ENCODE data around the gene DDI2.

Gene DDI2

DNA sequence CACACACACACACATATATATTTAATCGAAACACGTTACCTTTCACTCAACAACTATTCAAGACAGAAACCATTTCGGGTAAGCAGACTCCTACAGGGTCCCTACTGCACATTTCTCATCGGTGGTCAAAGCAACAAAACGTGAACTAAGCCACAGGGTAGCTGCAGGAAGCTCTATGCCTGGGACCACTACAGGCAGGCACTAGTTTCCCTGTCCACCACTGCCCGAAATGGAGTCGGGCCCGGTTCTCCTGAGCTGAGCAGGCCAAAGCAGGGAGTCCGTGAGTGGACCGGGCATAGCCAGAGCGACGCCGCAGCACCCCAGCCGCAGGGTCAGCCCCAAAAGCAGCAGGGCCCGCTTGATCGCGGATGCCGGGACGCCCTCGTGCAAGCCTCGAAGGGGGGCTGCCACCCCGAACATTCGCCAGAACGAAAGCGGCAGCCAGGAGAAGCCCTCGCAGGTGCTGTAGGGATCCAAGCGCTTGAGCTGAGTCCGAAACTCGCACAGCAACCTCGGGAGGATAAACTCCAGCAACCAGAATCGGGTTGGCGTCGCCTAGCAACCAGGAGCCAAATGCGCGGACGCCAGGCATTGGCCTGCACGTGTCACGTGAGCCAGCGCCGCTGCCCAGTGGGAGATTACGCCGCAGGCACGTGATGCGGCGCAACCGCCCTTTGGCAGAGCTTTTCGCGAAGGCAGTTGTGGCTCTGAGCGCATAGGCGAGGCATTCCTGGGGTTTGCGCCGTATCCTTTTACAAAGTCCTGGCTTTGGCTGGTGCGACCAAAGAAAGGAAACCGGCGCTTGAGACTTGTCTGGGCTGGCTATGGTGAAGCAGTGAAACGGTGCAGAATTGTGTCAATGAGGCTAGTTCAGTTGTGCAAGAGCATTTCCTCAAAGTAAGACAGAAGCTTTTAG lies 13.9 kb upstream of the DDI2 start (continued):
- TF ChIP-seq ZNF140 (tag by site-specific recombination; IDR thresholded peaks at IDR 0.05) (no peak), ZNF239 (tag by site-specific recombination; IDR thresholded peaks at IDR 0.05) (no peak), ZNF473 (tag by site-specific recombination; IDR thresholded peaks at IDR 0.05) (no peak), GLIS1 (tag by site-specific recombination; IDR thresholded peaks at IDR 0.05) (0 out of 2 replicates have a peak, but pooled peaks have one; percentile 17), BCL11A (tag by site-specific recombination; IDR thresholded peaks at IDR 0.05; ENCODE audit: low read depth) (no peak), ZSCAN23 (tag by site-specific recombination; IDR thresholded peaks at IDR 0.05) (no peak), ZNF311 (tag by site-specific recombination; IDR thresholded peaks at IDR 0.05; ENCODE audit: borderline replicate concordance) (no peak), SP7 (tag by site-specific recombination; IDR thresholded peaks at IDR 0.05) (peak; percentile 32; the same call in 1 of the 2 replicates), ZNF146 (tag by site-specific recombination; IDR thresholded peaks at IDR 0.05) (no peak), ZNF629 (tag by site-specific recombination; IDR thresholded peaks at IDR 0.05) (no peak), FEZF1 (tag by site-specific recombination; IDR thresholded peaks at IDR 0.05) (no peak), ZNF433 (tag by site-specific recombination; IDR thresholded peaks at IDR 0.05; ENCODE audit: low read depth) (no peak), ZNF791 (tag by site-specific recombination; IDR thresholded peaks at IDR 0.05) (no peak), ZNF596 (tag by site-specific recombination; IDR thresholded peaks at IDR 0.05) (no peak), ZNF670 (tag by site-specific recombination; IDR thresholded peaks at IDR 0.05; ENCODE audit: low read depth) (no peak), ZNF677 (tag by site-specific recombination; IDR thresholded peaks at IDR 0.05) (no peak), ZNF529 (tag by site-specific recombination; IDR thresholded peaks at IDR 0.05; ENCODE audit: insufficient replicate concordance) (no peak), ZNF175 (tag by site-specific recombination; IDR thresholded peaks at IDR 0.05) (no peak), ZBTB17 (tag by site-specific recombination; IDR thresholded peaks at IDR 0.05) (peak; percentile 72), ZNF48 (tag by site-specific recombination; IDR thresholded peaks at IDR 0.05) (no peak), ZNF555 (tag by site-specific recombination; conservative IDR thresholded peaks at IDR 0.05) (no peak), ZNF266 (tag by site-specific recombination; IDR thresholded peaks at IDR 0.05; ENCODE audit: low read depth) (no peak), ZNF416 (tag by site-specific recombination; IDR thresholded peaks at IDR 0.05) (no peak), ZNF391 (tag by site-specific recombination; IDR thresholded peaks at IDR 0.05; ENCODE audit: borderline replicate concordance, low read depth) (peak; percentile 49), TRIM28 (IDR thresholded peaks at IDR 0.05; ENCODE audit: borderline replicate concordance, low read length) (peak; percentile 48; the same call in 1 of the 2 replicates), ZNF426 (tag by site-specific recombination; IDR thresholded peaks at IDR 0.05) (no peak)
- TF ChIP-seq, protein P1, sequence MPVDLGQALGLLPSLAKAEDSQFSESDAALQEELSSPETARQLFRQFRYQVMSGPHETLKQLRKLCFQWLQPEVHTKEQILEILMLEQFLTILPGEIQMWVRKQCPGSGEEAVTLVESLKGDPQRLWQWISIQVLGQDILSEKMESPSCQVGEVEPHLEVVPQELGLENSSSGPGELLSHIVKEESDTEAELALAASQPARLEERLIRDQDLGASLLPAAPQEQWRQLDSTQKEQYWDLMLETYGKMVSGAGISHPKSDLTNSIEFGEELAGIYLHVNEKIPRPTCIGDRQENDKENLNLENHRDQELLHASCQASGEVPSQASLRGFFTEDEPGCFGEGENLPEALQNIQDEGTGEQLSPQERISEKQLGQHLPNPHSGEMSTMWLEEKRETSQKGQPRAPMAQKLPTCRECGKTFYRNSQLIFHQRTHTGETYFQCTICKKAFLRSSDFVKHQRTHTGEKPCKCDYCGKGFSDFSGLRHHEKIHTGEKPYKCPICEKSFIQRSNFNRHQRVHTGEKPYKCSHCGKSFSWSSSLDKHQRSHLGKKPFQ (tag by site-specific recombination; IDR thresholded peaks at IDR 0.05), result no peak
- TF ChIP-seq, protein P2, sequence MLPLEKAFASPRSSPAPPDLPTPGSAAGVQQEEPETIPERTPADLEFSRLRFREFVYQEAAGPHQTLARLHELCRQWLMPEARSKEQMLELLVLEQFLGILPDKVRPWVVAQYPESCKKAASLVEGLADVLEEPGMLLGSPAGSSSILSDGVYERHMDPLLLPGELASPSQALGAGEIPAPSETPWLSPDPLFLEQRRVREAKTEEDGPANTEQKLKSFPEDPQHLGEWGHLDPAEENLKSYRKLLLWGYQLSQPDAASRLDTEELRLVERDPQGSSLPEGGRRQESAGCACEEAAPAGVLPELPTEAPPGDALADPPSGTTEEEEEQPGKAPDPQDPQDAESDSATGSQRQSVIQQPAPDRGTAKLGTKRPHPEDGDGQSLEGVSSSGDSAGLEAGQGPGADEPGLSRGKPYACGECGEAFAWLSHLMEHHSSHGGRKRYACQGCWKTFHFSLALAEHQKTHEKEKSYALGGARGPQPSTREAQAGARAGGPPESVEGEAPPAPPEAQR (tag by site-specific recombination; IDR thresholded peaks at IDR 0.05), result no peak
- TF ChIP-seq, protein P3, sequence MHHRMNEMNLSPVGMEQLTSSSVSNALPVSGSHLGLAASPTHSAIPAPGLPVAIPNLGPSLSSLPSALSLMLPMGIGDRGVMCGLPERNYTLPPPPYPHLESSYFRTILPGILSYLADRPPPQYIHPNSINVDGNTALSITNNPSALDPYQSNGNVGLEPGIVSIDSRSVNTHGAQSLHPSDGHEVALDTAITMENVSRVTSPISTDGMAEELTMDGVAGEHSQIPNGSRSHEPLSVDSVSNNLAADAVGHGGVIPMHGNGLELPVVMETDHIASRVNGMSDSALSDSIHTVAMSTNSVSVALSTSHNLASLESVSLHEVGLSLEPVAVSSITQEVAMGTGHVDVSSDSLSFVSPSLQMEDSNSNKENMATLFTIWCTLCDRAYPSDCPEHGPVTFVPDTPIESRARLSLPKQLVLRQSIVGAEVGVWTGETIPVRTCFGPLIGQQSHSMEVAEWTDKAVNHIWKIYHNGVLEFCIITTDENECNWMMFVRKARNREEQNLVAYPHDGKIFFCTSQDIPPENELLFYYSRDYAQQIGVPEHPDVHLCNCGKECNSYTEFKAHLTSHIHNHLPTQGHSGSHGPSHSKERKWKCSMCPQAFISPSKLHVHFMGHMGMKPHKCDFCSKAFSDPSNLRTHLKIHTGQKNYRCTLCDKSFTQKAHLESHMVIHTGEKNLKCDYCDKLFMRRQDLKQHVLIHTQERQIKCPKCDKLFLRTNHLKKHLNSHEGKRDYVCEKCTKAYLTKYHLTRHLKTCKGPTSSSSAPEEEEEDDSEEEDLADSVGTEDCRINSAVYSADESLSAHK (tag by site-specific recombination; IDR thresholded peaks at IDR 0.05), result no peak
- TF ChIP-seq, protein P4, sequence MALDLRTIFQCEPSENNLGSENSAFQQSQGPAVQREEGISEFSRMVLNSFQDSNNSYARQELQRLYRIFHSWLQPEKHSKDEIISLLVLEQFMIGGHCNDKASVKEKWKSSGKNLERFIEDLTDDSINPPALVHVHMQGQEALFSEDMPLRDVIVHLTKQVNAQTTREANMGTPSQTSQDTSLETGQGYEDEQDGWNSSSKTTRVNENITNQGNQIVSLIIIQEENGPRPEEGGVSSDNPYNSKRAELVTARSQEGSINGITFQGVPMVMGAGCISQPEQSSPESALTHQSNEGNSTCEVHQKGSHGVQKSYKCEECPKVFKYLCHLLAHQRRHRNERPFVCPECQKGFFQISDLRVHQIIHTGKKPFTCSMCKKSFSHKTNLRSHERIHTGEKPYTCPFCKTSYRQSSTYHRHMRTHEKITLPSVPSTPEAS (tag by site-specific recombination; IDR thresholded peaks at IDR 0.05), result no peak
- TF ChIP-seq, protein P5, sequence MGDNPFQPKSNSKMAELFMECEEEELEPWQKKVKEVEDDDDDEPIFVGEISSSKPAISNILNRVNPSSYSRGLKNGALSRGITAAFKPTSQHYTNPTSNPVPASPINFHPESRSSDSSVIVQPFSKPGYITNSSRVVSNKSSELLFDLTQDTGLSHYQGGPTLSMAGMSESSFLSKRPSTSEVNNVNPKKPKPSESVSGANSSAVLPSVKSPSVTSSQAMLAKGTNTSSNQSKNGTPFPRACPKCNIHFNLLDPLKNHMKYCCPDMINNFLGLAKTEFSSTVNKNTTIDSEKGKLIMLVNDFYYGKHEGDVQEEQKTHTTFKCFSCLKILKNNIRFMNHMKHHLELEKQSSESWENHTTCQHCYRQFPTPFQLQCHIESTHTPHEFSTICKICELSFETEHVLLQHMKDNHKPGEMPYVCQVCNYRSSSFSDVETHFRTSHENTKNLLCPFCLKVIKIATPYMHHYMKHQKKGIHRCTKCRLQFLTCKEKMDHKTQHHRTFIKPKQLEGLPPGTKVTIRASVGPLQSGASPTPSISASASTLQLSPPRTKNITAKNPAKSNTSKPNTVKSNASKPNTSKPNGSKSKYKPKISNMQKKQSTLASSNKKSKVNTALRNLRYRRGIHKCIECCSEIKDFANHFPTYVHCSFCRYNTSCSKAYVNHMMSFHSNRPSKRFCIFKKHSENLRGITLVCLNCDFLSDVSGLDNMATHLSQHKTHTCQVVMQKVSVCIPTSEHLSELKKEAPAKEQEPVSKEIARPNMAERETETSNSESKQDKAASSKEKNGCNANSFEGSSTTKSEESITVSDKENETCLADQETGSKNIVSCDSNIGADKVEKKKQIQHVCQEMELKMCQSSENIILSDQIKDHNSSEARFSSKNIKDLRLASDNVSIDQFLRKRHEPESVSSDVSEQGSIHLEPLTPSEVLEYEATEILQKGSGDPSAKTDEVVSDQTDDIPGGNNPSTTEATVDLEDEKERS (tag by site-specific recombination; IDR thresholded peaks at IDR 0.05), result no peak
